ENCODE measurements around the gene DAD1.
"Not testable (repeated sequence)": the region's sequence is repeated elsewhere in the genome, so short reads cannot be mapped to it uniquely, and the experiment has no call there.

Gene DAD1

DNA sequence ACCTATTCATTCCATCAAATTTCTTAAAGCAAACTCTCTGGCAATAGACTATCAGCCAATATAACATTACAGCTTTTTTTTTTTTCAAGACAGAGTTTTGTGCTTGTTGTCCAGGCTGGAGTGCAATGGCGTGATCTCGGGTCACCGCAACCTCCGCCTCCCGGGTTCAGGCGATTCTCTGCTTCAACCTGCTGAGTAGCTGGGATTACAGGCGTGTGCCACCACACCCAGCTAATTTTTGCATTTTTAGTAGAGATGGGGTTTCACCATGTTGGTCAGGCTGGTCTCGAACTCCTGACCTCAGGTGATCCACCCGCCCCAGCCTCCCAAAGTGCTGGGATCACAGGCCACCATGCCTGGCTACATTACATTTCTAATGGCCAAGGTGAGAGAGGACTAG, 22.8 kb downstream of the DAD1 start:
- DNase-seq, result not testable (repeated sequence)

DNA sequence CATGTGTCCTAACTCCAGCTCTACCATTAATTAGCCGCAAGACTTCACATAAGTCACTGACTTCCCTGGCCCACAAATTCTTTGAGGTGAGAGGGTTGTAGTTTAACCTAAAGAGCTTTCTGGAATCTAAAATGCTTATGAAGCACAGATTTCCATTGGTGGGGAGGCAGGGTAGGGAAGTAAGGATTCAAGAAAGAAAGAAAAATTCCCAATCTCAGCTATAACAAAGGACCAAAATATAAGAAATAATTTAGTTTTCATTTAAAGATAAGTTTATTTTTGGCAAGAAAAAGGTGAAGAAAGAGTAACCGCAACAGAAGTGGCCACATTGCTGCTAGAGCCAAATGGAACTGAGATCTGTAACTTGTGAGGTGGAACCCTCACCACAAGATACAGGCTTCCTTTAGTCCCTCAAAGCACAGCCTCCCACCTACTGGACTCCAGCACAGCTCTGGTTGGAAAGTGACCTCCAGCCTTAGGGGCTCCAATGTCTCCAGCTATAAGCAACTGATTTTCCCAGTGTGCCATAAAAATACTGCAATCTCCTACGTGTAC, 23.6 kb downstream of the DAD1 start:
- DNase-seq, result no peak

DNA sequence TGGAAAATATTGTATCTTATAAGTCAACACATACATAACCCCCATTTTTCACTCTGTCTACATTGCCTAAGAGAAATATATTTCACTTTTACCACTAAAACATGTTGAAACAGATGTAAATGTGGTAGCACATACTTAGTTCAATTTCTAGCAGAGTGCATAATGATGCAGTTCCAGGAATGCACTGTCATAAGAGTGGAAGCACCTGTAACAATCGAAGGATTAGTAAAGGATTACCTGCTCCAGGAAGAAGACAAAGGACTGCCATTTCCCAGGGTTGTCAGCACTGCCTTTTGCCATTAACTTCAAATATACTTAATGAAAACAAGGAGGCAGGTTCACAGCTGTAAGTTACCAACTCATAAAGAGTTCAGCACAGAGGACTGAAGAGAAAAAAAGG, 24.6 kb downstream of the DAD1 start:
- DNase-seq, result no peak

DNA sequence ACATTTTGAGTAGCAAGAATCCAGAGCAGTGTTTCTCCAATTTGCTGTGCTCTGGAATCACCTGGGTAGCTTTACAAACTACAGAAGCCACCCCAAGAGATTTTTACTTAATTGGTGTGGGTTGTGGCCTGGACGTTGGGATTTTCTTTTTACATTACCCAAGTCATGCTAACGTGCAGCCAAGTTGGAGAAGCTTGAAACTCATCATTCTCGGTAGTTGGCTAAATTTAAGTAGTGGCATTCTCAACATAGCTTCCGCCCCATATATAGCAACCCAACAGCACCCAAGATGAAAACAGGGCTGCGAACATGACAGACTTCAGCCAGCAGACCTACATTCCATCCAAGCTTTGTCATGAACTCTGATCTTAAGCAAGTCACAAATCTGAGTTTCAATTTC, 25.0 kb downstream of the DAD1 start:
- DNase-seq, result no peak

DNA sequence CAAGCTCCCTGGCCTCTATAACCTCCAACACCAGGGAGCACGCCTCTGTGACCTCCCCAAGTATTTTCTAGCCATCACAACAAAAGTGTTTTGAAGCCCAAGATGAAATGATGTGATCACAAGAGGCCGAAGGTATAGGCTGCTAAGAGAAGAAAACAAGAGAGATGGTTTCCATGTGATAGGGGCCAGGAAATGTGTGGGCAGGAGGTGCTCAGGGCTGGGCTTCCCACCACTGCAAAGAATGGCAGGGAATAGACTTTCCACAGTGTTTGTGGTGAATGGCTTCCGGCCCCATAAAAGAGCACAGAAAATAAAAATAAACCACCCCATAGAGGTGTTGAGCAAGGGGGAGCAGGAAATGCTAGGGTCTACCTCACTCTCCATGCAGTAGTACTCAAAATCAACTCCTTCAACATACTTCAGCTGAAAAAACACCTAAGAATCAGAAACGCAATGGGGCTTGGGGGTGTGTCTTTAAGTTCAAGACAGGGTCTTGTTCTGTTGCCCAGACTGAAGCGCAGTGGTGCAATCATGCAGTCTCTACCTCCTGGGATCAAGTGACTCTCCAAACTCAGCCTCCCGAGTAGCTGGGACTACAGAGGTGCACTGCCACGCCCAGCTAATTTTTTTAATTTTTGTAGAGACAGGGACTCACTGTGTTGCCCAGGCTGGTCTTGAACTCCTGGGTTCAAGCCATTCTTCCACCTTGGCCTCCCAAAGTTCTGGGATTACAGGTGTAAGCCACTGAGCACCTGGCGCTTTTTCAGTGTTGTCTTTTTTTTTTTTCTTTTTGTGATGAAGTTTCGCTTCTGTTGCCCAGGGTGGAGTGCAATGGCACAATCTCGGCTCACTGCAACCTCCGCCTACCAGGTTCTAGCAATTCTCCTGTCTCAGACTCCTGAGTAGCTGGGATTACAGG, 27.1 kb downstream of the DAD1 start:
- DNase-seq, result no peak

DNA sequence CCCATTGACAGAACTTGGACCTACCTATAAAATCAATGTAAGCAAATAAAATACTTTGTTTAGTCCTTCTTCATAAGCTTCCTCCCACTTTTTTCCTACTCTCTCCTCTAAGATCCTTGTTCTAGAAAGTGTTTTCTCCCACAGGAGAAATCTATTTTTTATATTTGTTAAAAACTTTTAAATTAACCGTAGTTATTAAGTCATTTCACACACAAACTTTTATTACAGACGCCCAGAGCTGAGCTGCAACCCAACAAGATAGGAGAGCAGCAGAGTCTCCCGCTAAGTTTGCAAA, 27.7 kb downstream of the DAD1 start:
- no peak for DNase-seq

DNA sequence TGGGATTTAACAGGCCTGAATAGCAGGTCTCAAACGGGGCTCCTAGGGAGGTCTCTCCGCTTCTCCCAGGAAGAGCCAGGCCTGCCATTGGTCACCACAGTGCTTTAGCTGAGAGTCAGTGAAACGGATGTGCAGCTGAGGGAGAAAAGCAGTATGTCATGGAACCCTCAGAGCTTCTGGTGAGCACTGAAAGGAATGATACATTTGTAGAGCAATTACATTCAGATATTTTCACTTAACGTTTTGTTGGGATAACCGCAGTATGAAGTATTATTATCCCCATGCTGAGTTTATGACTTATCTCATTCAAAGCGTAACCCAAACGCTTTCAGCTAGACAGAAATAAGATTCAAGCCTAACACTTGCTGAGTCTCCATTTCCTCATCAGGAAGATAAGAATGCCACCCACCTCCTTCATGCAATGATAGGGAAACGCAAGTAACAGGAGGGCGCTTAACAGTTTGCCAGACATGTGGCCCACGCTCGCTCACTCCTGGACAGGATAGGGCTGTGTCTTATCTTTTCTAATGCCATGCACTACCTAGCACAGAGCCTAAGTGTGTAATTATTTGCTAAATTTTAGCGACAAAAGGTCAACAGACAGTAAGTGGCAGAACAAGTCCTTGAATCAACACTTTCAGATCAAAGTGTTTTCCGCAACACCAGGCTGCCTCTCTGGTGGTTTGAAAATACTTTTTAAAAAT, 28.2 kb downstream of the DAD1 start:
- no peak for DNase-seq

DNA sequence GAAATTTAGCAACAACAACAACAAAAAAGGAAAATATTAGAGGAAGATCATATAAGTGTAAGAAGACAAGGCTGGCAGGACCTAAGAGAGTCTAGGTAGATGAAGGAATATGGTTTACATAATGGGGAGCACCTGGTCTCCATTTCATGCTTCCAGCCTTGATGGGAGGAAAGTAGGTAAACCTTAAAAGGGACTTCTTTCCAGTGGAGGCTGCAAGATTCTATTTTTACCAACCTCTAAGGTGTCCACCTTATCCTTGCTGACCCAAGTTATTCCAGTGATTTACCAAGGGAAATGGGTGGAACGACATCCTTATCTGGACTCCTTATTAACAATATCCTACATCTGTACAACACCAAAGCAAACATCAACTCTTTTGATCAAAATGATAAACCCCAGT, 30.0 kb downstream of the DAD1 start:
- DNase-seq, result no peak

DNA sequence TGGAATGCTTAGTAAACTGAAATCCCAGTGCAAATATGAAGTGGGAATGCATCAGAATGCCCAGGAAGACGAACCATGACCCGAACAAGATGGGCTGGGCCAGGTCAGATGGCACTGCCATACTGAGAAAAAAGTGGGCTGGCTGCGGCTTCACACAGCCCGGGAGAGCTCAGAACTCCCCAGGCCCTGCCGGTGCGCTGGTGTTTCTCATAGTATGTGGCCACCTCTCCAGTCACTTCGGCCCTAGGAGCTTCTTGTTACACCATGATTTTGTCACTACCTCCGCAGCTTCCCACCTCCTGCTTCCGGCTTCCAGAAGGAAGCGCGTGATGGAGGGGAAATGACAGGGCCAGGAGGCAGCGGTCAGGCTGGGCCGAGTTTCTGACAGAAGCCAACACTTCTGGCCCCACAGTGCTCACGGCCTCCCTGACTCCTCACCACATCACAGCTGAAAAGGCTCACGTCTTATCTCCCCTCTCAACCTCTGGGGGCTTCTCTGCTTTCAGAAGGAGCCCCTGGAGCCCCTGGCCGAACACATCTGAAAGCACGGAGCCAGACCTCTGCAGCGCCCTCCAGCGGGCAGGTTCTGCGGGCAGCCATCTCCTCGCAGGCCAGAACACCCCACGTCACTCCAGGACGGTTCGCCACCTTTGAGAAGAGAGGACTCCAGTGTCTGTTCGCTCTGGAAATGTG, 30.7 kb downstream of the DAD1 start:
- no peak for DNase-seq

DNA sequence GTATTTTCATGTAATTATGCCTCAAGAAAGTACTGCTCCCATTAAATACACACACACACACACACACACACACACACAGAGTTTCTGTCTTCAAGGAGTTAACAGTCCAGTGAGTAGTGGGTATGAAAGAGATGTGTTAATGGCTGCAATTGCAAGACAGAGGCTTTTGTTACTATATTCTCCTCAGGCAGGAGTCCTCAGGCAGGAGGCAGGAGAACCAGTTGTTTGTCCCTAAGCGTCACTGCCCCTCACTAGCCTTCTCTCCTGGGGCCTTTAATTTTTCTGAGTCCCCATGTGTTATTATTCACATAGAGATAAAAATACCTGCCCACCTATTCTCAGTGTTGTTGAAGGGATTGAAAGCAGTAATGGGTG, 31.2 kb downstream of the DAD1 start:
- DNase-seq, result no peak

DNA sequence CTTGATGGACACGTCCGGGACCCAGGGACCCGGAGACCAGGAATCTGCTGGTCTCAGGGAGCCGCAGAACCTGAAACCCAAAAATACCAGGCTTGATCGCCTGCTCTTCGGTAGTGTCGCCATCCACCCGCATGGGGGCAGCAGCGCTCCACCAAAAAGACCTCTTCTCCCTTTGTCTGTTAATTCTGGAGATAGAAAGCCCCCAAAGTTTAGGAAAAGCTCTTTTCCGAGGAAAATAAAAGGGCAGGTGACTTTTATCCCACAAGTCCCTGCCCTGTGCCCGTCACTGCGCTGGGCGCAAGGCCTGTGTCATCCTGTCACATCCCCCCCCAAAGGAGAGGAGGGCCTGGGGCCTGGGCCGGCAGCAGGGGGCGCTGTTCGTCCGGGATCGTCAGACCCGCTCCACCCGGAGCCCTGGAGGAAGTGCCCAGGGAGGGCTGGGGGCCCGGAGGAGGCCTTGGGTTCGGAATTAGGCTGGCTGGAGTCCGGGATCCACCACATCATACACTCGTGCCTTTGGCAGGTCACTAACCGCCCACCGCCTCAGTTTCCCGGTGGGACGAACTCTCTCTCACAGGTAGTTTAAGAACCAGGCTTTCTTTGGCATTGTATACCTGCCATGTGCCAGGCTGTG, 31.9 kb downstream of the DAD1 start:
- peak; percentile 46 for DNase-seq

DNA sequence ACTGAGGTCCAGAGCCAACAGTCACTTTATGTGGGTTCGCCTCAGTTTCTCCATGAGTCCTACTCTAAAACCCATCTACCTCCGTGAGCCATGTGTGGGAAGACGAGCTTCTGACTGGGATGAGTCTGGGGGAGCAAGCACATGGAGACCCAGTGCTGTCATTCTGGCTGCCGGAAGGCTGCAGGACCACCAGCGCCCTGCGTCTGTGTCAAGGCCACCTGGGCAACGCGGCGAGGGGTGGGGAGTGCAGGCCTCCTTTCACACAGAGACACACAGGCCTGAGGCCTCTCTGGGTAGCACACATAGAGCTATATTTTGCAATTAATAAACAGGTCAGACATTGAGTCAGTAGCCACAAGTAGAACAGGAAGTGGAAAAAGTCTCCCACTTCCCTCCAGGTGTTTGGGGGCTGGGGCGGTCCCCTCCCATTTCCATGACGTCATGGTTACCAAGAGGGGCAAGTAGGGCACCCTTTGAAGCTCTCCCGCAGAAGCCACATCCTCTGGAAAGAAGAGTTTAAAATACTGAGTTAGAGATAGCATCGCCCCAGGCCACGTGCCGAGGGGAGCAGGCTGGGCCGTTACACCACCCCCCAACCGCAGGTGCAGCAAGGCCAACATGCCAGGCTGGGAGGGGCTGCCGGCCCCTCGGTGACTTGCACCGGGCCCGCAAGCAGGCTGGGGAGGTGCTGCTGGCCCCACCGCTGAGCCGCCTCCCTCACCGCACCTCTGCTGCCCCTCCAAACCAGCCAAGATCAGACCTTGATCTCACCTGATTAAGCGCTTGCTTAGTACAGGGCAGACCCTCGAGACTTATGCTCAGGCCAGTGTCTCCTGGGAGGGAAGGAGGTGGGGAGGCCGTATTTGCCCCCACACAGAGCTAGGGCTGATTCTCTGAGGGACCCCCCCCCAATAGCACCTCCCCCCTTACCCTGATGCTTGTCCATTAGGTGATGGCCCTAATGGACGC, 32.7 kb downstream of the DAD1 start:
- no peak for DNase-seq

DNA sequence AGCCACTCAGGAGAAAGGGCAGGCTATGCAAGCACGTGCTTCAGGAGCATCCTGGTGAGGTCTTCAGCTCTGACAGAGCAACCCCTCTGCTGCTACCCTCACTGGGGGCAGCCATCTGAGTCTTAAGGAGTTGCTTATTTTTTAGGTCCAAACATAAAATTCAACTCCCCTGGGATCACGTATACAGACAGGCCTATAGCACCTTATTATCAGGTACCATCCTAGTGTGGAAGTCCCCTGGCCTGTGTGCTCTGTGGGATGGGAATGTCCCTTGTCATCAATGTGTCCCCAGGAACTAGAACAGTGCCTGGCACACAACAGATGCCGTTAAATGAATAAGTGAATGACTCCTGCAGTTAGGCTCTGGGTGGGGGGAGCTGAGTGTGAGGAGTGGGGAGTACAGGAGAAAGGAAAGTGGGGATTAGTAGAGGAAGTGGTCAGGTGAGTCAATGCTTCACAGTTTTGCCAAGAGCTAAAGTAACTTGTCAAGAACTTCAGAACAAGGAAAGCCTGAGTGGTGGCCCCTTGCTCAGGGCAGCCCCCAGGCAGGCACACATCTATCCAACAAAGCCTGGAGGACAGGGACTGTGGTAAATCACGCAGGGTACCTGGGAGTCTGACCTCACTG, 33.5 kb downstream of the DAD1 start:
- DNase-seq, result no peak

DNA sequence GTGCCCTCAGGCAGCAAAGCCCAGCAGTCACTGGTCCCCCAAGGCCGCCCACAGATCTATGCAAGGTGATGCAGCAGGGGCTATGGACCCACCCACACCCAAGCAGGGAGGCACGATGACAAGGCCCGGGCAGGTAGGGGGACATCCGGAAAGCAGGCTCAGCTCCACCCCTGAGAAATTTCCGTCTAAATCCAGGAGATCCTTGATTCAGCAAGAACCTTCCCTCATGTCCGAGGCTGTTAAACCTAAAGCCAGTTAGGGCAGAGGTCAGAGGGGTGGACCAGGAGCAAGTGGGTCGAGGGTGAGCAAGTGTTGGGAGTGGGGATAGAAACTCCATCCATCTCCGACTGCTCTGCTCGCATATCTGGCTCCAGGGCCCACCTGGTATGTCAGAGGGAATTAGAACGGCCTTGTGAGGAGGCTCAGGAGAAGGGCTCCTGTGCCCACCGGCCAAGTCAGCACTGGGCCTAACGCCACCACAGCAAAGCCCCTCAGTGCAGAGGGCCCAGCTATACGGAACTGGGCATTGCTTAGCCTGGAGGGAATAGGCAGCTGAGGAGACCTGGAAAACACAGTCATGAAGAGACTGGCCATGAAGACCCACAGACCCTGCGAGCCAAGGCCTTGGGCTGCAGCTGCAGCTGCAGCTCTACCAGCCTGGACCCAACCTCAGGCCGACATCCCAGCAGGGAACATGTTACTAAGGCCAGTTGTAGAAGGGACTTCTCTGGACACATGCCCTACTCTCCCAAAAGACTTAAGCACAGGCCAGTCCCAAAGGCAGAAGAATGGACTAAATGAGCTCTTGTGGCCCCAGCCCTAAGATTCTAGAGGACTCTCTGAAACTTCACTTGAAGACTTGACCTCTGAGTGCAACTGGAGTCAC, 34.3 kb downstream of the DAD1 start:
- DNase-seq, result no peak

DNA sequence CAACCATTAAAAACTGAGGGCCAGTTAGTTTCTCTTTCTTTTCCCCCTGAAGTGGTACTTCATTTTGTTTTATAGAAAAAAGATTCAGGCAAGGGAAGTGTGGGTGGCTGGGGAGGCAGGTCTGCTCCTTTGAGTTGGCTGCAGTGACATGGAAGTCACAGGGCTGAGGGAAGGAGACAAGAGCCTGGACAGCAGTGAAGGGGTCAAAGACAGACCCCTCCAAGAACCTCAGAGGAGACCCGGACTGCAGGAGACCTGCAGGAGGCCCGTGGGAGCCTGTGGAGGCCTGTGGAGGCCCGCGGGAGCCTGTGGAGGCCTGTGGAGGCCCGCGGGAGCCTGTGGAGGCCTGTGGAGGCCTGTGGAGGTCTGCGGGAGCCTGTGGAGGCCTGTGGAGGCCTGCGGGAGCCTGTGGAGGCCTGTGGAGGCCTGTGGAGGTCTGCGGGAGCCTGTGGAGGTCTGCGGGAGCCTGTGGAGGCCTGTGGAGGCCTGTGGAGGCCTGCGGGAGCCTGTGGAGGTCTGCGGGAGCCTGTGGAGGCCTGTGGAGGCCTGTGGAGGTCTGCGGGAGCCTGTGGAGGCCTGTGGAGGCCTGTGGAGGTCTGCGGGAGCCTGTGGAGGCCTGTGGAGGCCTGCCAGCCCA, 35.0 kb downstream of the DAD1 start:
- DNase-seq, result not testable (repeated sequence)

DNA sequence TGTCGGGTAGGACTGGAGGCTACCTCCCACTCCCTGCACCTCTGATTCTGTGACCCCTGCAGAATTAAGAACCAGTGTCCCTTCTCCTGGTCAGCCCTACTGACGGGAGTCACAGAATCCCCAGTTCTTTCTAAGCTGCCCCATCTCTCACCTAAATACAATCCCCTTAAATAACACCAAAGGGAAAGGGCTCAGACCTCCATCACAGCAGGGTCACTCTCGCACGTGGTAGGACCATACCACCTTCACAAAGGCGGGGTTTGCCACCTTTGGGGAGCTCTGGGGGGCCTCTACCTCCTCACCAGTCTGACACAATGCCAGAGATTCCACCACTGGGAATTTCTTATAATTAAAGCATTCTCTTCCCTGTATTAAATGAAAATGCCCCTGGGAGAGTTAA, 35.6 kb downstream of the DAD1 start:
- DNase-seq, result no peak

DNA sequence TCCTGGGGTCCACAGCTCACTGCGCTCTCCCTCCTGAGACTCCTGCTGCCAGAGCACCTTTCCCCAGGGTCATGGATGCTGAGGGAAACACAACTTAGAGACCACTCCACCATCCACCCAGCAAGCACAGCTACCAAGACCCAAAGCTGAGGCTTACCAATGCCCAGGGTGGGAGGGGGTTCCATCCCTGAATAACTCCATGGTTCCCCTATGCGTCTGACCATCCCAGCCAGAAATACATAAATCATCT, 36.3 kb downstream of the DAD1 start:
- DNase-seq, result no peak

DNA sequence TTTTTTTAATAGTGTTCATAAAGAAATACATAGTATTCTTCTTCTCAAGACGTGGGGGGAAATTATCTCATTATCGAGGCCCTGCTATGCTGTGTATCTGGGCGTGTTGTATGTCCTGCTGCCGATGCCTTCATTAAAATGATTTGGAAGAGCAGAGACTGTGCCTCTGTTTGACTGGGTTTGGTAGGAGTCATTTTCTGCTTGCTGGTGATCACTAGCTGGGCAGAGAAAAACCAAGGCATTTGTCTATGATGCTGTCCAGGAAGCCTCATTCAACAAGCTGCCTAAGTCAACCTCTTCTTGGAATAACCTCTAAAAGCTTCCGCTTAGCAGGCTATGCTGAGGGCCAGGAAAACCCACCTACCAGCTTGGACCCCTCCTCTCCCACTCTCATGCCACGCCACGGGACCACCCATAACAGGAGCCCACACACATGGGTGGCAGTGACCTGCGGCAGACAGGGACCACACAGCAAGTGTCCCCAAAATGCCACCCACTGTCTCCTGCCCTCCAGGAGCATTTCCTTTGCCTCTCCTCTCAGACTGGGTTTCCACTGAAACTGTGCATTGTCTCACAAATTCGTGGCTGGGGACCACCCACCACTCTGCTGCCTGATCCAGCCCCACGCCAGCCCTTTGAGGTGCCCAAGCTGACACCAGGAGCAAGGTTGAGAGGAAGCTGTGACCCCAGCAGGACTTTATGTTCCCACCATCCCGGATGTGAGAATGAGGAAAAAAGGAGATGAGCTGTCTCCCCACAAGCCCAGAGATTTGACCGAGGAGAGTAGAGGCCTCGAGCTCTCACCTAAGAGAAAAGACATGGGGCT, 36.8 kb downstream of the DAD1 start:
- no peak for DNase-seq

DNA sequence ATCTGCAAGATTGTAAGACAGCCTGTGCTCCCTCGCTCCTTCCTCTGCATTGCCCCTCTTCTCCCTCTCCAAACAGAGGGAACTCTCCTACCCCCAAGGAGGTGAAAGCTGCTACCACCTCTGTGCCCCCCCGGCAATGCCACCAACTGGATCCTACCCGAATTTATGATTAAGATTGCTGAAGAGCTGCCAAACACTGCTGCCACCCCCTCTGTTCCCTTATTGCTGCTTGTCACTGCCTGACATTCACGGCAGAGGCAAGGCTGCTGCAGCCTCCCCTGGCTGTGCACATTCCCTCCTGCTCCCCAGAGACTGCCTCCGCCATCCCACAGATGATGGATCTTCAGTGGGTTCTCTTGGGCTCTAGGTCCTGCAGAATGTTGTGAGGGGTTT, 37.4 kb downstream of the DAD1 start:
- no peak for DNase-seq

All from NCI-H1436 (cell line).